Measurements from ENCODE around the gene CTTN. TPM values are rescaled to one million over a fixed set of nuclear protein-coding genes. Genes with fewer than 3 reads are reported as not detected.

Gene CTTN
- total and polyA plus RNA-seq, 2 of the 13 experiments (the other 11 are each of a cell fraction or from before 2014, with no cell fraction given): 84.4 to 114 TPM

DNA sequence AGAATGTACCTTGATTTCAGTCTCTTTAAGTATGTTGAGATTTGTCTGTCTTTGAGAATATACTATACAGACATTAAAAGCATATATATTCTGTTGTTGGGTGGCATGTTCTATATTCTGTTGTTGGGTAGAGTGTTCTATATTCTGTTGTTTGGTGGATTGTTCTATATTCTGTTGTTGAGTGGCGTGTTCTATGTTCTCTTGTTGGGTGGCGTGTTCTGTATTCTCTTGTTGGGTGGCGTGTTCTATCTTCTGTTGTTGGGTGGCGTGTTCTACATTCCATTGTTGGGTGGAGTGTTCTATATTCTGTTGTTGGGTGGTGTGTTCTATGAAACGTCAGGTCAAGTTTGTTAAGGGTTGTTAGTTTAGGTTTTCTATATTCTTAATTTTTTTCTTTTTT is 27.1 kb upstream of the CTTN start:
- in situ Hi-C loops (cut with HindIII; ENCODE audit: extremely low pct_ligation_motif_present, low pct_unique_long_range_greater_than_20kb) (no loop called here), intact Hi-C loops (cut with micrococcal nuclease; ENCODE audit: unreplicated experiment) (no loop called here)
- no peak overlapping the region for H3K4me2 ChIP-seq (ENCODE audit: low read depth, low read length)
- H3K4me1 ChIP-seq (ENCODE audit: insufficient read depth, low read length): no peaks in the 10 kb centered on the region
- H3K4me3 ChIP-seq (replicated peaks in 1 of 3; ENCODE audit: insufficient read depth in 1 of 3, low read depth in 2 of 3, low read length in 3 of 3): no peak overlapping the region
- H4K20me1 ChIP-seq (ENCODE audit: insufficient read depth, low read length): no peaks in the 10 kb centered on the region
- ATAC-seq (no peak), DNase-seq (ENCODE audit: low spot score) (no peak), FAIRE-seq (peak; percentile 94)
- no peak overlapping the region for H3K9ac ChIP-seq (ENCODE audit: insufficient read depth, low read depth, low read length)
- no peaks in the 10 kb centered on the region for H3K79me2 ChIP-seq (ENCODE audit: insufficient read depth, low read length)
- POLR2A ChIA-PET: no interaction called here
- H2AFZ ChIP-seq (ENCODE audit: low read length): no peak overlapping the region
- CTCF ChIA-PET (ENCODE audit: low intra/inter-chr PET ratio, low total read pairs): no interaction called here
- no peak overlapping the region for H3K27ac ChIP-seq (ENCODE audit: extremely low read length, insufficient read depth, low read length)
- no peaks in the 10 kb centered on the region for H3K27me3 ChIP-seq (ENCODE audit: control insufficient read depth in 1 of 2, insufficient read depth in 2 of 2, low read length in 2 of 2)
- WGBS (ENCODE audit: low lambda C conversion rate): 63% methylated on average over 5 of the region's 5 CpGs
- BruUV-seq (replicated peaks): no TSS peak
- H3K36me3 ChIP-seq (replicated peaks in 1 of 2; ENCODE audit: control insufficient read depth in 1 of 2, insufficient read depth in 2 of 2, low read length in 2 of 2): peaks cover 20 to 45% of the 10 kb centered on the region in 2 experiments
- no peaks in the 10 kb centered on the region for H3K9me3 ChIP-seq (ENCODE audit: low read length)
- TF ChIP-seq ZNF704 (CRISPR knock-in tag; IDR thresholded peaks at IDR 0.05; ENCODE audit: borderline replicate concordance) (no peak), ZEB1 (IDR thresholded peaks at IDR 0.05; ENCODE audit: insufficient replicate concordance, low read depth) (no peak), BRF2 (CRISPR knock-in tag; IDR thresholded peaks at IDR 0.05) (no peak), ZNF564 (CRISPR knock-in tag; IDR thresholded peaks at IDR 0.05) (no peak), KDM4B (CRISPR knock-in tag; IDR thresholded peaks at IDR 0.05) (no peak), ZBTB4 (CRISPR knock-in tag; IDR thresholded peaks at IDR 0.05; ENCODE audit: borderline replicate concordance) (no peak), YEATS4 (CRISPR knock-in tag; IDR thresholded peaks at IDR 0.05; ENCODE audit: borderline replicate concordance) (no peak), ZMYM3 (CRISPR knock-in tag; IDR thresholded peaks at IDR 0.05) (no peak), NFKBIZ (CRISPR knock-in tag; IDR thresholded peaks at IDR 0.05) (no peak), ZZZ3 (CRISPR knock-in tag; IDR thresholded peaks at IDR 0.05; ENCODE audit: borderline replicate concordance) (no peak), MAX (IDR thresholded peaks at IDR 0.05) (no peak), CEBPG (CRISPR knock-in tag; IDR thresholded peaks at IDR 0.05) (no peak)
- TF ChIP-seq, protein P1, sequence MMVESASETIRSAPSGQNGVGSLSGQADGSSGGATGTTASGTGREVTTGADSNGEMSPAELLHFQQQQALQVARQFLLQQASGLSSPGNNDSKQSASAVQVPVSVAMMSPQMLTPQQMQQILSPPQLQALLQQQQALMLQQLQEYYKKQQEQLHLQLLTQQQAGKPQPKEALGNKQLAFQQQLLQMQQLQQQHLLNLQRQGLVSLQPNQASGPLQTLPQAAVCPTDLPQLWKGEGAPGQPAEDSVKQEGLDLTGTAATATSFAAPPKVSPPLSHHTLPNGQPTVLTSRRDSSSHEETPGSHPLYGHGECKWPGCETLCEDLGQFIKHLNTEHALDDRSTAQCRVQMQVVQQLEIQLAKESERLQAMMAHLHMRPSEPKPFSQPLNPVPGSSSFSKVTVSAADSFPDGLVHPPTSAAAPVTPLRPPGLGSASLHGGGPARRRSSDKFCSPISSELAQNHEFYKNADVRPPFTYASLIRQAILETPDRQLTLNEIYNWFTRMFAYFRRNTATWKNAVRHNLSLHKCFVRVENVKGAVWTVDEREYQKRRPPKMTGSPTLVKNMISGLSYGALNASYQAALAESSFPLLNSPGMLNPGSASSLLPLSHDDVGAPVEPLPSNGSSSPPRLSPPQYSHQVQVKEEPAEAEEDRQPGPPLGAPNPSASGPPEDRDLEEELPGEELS (CRISPR knock-in tag; IDR thresholded peaks at IDR 0.05): no peak
- TF ChIP-seq, protein P2, sequence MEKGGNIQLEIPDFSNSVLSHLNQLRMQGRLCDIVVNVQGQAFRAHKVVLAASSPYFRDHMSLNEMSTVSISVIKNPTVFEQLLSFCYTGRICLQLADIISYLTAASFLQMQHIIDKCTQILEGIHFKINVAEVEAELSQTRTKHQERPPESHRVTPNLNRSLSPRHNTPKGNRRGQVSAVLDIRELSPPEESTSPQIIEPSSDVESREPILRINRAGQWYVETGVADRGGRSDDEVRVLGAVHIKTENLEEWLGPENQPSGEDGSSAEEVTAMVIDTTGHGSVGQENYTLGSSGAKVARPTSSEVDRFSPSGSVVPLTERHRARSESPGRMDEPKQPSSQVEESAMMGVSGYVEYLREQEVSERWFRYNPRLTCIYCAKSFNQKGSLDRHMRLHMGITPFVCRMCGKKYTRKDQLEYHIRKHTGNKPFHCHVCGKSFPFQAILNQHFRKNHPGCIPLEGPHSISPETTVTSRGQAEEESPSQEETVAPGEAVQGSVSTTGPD (CRISPR knock-in tag; IDR thresholded peaks at IDR 0.05): no peak
- TF ChIP-seq, protein P3, sequence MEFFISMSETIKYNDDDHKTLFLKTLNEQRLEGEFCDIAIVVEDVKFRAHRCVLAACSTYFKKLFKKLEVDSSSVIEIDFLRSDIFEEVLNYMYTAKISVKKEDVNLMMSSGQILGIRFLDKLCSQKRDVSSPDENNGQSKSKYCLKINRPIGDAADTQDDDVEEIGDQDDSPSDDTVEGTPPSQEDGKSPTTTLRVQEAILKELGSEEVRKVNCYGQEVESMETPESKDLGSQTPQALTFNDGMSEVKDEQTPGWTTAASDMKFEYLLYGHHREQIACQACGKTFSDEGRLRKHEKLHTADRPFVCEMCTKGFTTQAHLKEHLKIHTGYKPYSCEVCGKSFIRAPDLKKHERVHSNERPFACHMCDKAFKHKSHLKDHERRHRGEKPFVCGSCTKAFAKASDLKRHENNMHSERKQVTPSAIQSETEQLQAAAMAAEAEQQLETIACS (CRISPR knock-in tag; IDR thresholded peaks at IDR 0.05): no peak

Measured in HepG2 (cell line).